Breast epithelium (tissue), 3 donors: ENCODE measurements around the gene METTL25.

ENCODE experiments used
- CTCF ChIP-seq, 3 donors: fragments of 450-650 bp; IDR thresholded peaks; one replicate each; pipeline ENCODE4 v1.5.1; 2016 to 2017; ENCODE audit warnings: antibody characterized with exemption in 3 of 3, mild to moderate bottlenecking in 3 of 3, moderate library complexity in 3 of 3
- POLR2AphosphoS5 ChIP-seq, 3 donors: sonication (generic); formaldehyde crosslinking; IDR thresholded peaks; one replicate each; pipeline ENCODE4 v1.6.1; 2017; ENCODE audit warnings: antibody characterized with exemption in 3 of 3

GRCh38 chr12:82319276-82319675, 39.1 kb upstream of the METTL25 start:
- TF ChIP-seq CTCF (IDR thresholded peaks at IDR 0.05) = no peak
- TF ChIP-seq POLR2AphosphoS5 (IDR thresholded peaks at IDR 0.05) = no peak
